Endothelial cell of hepatic sinusoid (primary cell): Measurements from ENCODE around the gene EYS.
"Not testable (repeated sequence)": the region's sequence is repeated elsewhere in the genome, so short reads cannot be mapped to it uniquely, and the experiment has no call there.

Experiments used
- in situ Hi-C: cut with HindIII; loops from 2 replicates; pipeline ENCODE4 v1.10.0; 2017; ENCODE audit warnings: low sequenced_read_pairs

EYS gene

GRCh38 chr6:64266351-64266821 lies 1440.6 kb downstream of the EYS start:
- in situ Hi-C loops = no loop called here

- in situ Hi-C loops = no loop called here
These were observed 1443.2 kb downstream of the EYS start for GRCh38 chr6:64263778-64264177.

GRCh38 chr6:64259372-64259771 lies 1447.7 kb downstream of the EYS start:
- in situ Hi-C loops = no loop called here

GRCh38 chr6:64258752-64259151 lies 1448.3 kb downstream of the EYS start:
- in situ Hi-C loops = no loop called here

- in situ Hi-C loops = no loop called here
These were observed 1448.7 kb downstream of the EYS start for GRCh38 chr6:64258302-64258701.

GRCh38 chr6:64257586-64257985 lies 1449.4 kb downstream of the EYS start:
- in situ Hi-C loops = no loop called here

GRCh38 chr6:64256483-64256882 lies 1450.5 kb downstream of the EYS start:
- in situ Hi-C loops = no loop called here

GRCh38 chr6:64255000-64255399 lies 1452.0 kb downstream of the EYS start:
- in situ Hi-C loops = no loop called here

GRCh38 chr6:64254558-64254957 lies 1452.5 kb downstream of the EYS start:
- in situ Hi-C loops = no loop called here

- in situ Hi-C loops = no loop called here
These were observed 1454.8 kb downstream of the EYS start for GRCh38 chr6:64252256-64252655.

GRCh38 chr6:64250126-64250525 lies 1456.9 kb downstream of the EYS start:
- in situ Hi-C loops = no loop called here

- in situ Hi-C loops = no loop called here
These were observed 1457.9 kb downstream of the EYS start for GRCh38 chr6:64249115-64249514.

GRCh38 chr6:64243618-64244017 lies 1463.4 kb downstream of the EYS start:
- in situ Hi-C loops = no loop called here

- in situ Hi-C loops = not testable (repeated sequence)
These were observed 1468.1 kb downstream of the EYS start for GRCh38 chr6:64238908-64239307.

GRCh38 chr6:64238071-64238470 lies 1469.0 kb downstream of the EYS start:
- in situ Hi-C loops = no loop called here

GRCh38 chr6:64233746-64234145 lies 1473.3 kb downstream of the EYS start:
- in situ Hi-C loops = no loop called here

- in situ Hi-C loops = no loop called here
These were observed 1475.1 kb downstream of the EYS start for GRCh38 chr6:64231928-64232327.

- in situ Hi-C loops = no loop called here
These were observed 1476.5 kb downstream of the EYS start for GRCh38 chr6:64230530-64230929.

- in situ Hi-C loops = no loop called here
These were observed 1479.2 kb downstream of the EYS start for GRCh38 chr6:64227863-64228262.

- in situ Hi-C loops = no loop called here
These were observed 1481.5 kb downstream of the EYS start for GRCh38 chr6:64225503-64225902.

- in situ Hi-C loops = no loop called here
These were observed 1482.2 kb downstream of the EYS start for GRCh38 chr6:64224819-64225218.

GRCh38 chr6:64221776-64222175 lies 1485.2 kb downstream of the EYS start:
- in situ Hi-C loops = no loop called here

- in situ Hi-C loops = no loop called here
These were observed 1486.2 kb downstream of the EYS start for GRCh38 chr6:64220801-64221200.
